Upper lobe of left lung (tissue), 6 donors: Measurements from ENCODE around the gene CEP170. TPM values are rescaled to one million over a fixed set of nuclear protein-coding genes. Genes with fewer than 3 reads are reported as not detected.

Experiments
- ATAC-seq, 2 donors: fragments of 200-7000 bp; cut with Tn5 transposase; one replicate each; pipeline ENCODE4 v1.9.1; 2022; ENCODE audit warnings: mild to moderate bottlenecking in 2 of 2, moderate library complexity in 2 of 2; ENCODE audit not compliant: low FRiP score in 2 of 2
- DNase-seq, 2 donors: peaks; one replicate each; pipeline ENCODE4 v3.0.0-alpha.2; 2019 to 2020
- H3K27ac ChIP-seq, 4 donors: fragments of 200-600 bp; sonication (generic); one replicate each; pipeline ENCODE4 v1.5.1; 2016 to 2019
- H3K27me3 ChIP-seq, 4 donors: fragments of 200-600 bp; sonication (generic); one replicate each; pipeline ENCODE4 v1.5.1; 2017 to 2019
- H3K36me3 ChIP-seq, 4 donors: fragments of 200-600 bp; sonication (generic); one replicate each; pipeline ENCODE4 v1.5.1; 2016 to 2019
- H3K4me1 ChIP-seq, 4 donors: fragments of 200-600 bp; sonication (generic); one replicate each; pipeline ENCODE4 v1.5.1; 2018 to 2019
- H3K4me3 ChIP-seq, 4 donors: fragments of 200-600 bp; sonication (generic); one replicate each; pipeline ENCODE4 v1.5.1; 2017 to 2019; ENCODE audit warnings: mild to moderate bottlenecking in 2 of 4, moderate library complexity in 1 of 4
- H3K9me3 ChIP-seq, 4 donors: fragments of 200-600 bp; sonication (generic); one replicate each; pipeline ENCODE4 v1.5.1; 2018 to 2019
- EP300 ChIP-seq, 4 donors: sonication (generic); formaldehyde crosslinking; IDR thresholded peaks; one replicate each; pipeline ENCODE4 v1.5.1; 2017; ENCODE audit warnings: antibody characterized with exemption in 4 of 4, control low read depth in 2 of 4
- POLR2A ChIP-seq, 4 donors: fragments of 450-650 bp; IDR thresholded peaks; one replicate each; pipeline ENCODE4 v1.5.1; 2016 to 2017; ENCODE audit warnings: antibody characterized with exemption in 4 of 4, mild to moderate bottlenecking in 2 of 4
- POLR2AphosphoS5 ChIP-seq, 2 donors: sonication (generic); formaldehyde crosslinking; IDR thresholded peaks; one replicate each; pipeline ENCODE4 v1.5.1; 2017; ENCODE audit warnings: antibody characterized with exemption in 2 of 2
- WGBS, 2 donors: methylation state at CpG; one replicate each; pipeline ENCODE4 v1.1.5; 2017 to 2018; 5-methylcytosine and 5-hydroxymethylcytosine counted together
- total RNA-seq, 6 donors: library from RNA; depleted of rRNA in 4 of 6; stranded (reverse); fragments of >200 nt in 4 of 6; gene quantifications; one replicate each; pipeline versions ENCODE4 v1.1.0 to v1.2.1, GENCODE V29; 2016 to 2021
- TF ChIP-seq, protein P1 (sequence below), 6 experiments: fragments of 450-650 bp in 4 of 6; fragments of 200-600 bp in 2 of 6; sonication (generic) in 2 of 6; IDR thresholded peaks; one replicate each; pipeline ENCODE4 v1.5.1; 2016 to 2019; ENCODE audit warnings: antibody characterized with exemption in 6 of 6
- donor health status: DM: no; HTN: no; CAD: no; lungs with moderate emphysema.
- donor health status: DM: no; HTN: yes; CAD: no; lungs with severe emphysema.

CEP170 gene
- total RNA-seq, 6 donors from 2014 or later, result 47.6 to 160 (median 88.6) TPM

GRCh38 chr1:243250102-243250501 is 5.0 kb downstream of the CEP170 start:
- no peaks in the 10 kb centered on the region for H3K27me3 ChIP-seq
- ATAC-seq, result no peak
- H3K4me3 ChIP-seq, result no peak overlapping the region
- DNase-seq, result no peak
- 72 to 73% methylated on average over 3 of the region's 3 CpGs for WGBS, 2 donors
- H3K4me1 ChIP-seq, result peaks cover 23 to 44% (median 34%) of the 10 kb centered on the region in 4 donors
- H3K9me3 ChIP-seq, result no peaks in the 10 kb centered on the region
- H3K36me3 ChIP-seq, result no peaks in the 10 kb centered on the region
- H3K27ac ChIP-seq, result no peak overlapping the region
- no peak for TF ChIP-seq POLR2A (IDR thresholded peaks at IDR 0.05)
- TF ChIP-seq POLR2AphosphoS5 (IDR thresholded peaks at IDR 0.05), result no peak
- no peak for TF ChIP-seq EP300 (IDR thresholded peaks at IDR 0.05)
- TF ChIP-seq, protein P1, sequence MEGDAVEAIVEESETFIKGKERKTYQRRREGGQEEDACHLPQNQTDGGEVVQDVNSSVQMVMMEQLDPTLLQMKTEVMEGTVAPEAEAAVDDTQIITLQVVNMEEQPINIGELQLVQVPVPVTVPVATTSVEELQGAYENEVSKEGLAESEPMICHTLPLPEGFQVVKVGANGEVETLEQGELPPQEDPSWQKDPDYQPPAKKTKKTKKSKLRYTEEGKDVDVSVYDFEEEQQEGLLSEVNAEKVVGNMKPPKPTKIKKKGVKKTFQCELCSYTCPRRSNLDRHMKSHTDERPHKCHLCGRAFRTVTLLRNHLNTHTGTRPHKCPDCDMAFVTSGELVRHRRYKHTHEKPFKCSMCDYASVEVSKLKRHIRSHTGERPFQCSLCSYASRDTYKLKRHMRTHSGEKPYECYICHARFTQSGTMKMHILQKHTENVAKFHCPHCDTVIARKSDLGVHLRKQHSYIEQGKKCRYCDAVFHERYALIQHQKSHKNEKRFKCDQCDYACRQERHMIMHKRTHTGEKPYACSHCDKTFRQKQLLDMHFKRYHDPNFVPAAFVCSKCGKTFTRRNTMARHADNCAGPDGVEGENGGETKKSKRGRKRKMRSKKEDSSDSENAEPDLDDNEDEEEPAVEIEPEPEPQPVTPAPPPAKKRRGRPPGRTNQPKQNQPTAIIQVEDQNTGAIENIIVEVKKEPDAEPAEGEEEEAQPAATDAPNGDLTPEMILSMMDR (IDR thresholded peaks at IDR 0.05), result no peak

GRCh38 chr1:243249214-243249613 is 5.9 kb downstream of the CEP170 start:
- no peaks in the 10 kb centered on the region for H3K27me3 ChIP-seq
- WGBS, 2 donors, result 96 to 98% methylated on average over 3 of the region's 3 CpGs
- ATAC-seq (no peak), DNase-seq (no peak)
- peaks cover 25 to 47% (median 36%) of the 10 kb centered on the region in 4 donors for H3K4me1 ChIP-seq
- no peak for TF ChIP-seq EP300 (IDR thresholded peaks at IDR 0.05)
- no peak for TF ChIP-seq POLR2A (IDR thresholded peaks at IDR 0.05)
- no peak for TF ChIP-seq POLR2AphosphoS5 (IDR thresholded peaks at IDR 0.05)
- TF ChIP-seq, protein P1 (IDR thresholded peaks at IDR 0.05), result no peak
- H3K4me3 ChIP-seq, result no peak overlapping the region
- no peak overlapping the region for H3K27ac ChIP-seq
- H3K36me3 ChIP-seq, result no peaks in the 10 kb centered on the region
- H3K9me3 ChIP-seq, result no peaks in the 10 kb centered on the region

- 81 to 97% methylated on average over 3 of the region's 3 CpGs for WGBS, 2 donors
- Histone ChIP-seq H3K4me1 (peaks cover 18 to 40% (median 30%) of the 10 kb centered on the region in 4 donors), H3K4me3 (no peak overlapping the region), H3K36me3 (no peaks in the 10 kb centered on the region), H3K9me3 (no peaks in the 10 kb centered on the region), H3K27me3 (no peaks in the 10 kb centered on the region), H3K27ac (no peak overlapping the region)
- no peak for TF ChIP-seq POLR2A (IDR thresholded peaks at IDR 0.05)
- TF ChIP-seq, protein P1 (IDR thresholded peaks at IDR 0.05), result no peak
- TF ChIP-seq POLR2AphosphoS5 (IDR thresholded peaks at IDR 0.05), result no peak
- TF ChIP-seq EP300 (IDR thresholded peaks at IDR 0.05), result no peak
- no peak for ATAC-seq
- DNase-seq, result no peak
Measured at GRCh38 chr1:243247901-243248300, 7.2 kb downstream of the CEP170 start.

DNA sequence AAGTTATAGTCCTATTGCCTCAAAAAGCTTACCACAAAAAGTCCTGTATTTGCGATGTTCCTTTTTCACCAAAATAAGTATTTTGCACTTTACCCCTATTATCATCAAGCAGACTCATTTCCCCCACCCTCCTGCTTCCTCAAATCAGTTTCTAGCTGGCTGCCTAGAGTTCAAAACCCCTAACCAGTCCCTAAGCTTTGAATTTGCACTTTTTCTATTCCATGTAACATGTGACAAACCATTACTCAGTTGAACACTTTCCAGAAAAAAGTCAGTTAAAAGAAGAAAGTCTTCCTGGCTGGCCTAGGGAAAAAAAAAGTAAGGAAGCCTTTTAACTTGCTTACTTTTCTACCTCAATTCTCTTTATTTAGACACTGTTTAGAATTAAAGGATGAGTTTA is 8.2 kb downstream of the CEP170 start:
- peak overlapping the region in 3 of 4 donors; percentile 3 to 49 (median 5) for H3K27ac ChIP-seq
- no peaks in the 10 kb centered on the region for H3K9me3 ChIP-seq
- no peaks in the 10 kb centered on the region for H3K27me3 ChIP-seq
- ATAC-seq (peak in 1 of 2 donors; percentile 75), DNase-seq (no peak)
- peaks cover 9 to 33% (median 20%) of the 10 kb centered on the region in 4 donors for H3K4me1 ChIP-seq
- no peak overlapping the region for H3K4me3 ChIP-seq
- 75% methylated on average over 1 of the region's 1 CpG for WGBS, 2 donors
- H3K36me3 ChIP-seq, result no peaks in the 10 kb centered on the region
- TF ChIP-seq POLR2A (IDR thresholded peaks at IDR 0.05) (peak in 1 of 4 donors; percentile 27), POLR2AphosphoS5 (IDR thresholded peaks at IDR 0.05) (no peak)

DNA sequence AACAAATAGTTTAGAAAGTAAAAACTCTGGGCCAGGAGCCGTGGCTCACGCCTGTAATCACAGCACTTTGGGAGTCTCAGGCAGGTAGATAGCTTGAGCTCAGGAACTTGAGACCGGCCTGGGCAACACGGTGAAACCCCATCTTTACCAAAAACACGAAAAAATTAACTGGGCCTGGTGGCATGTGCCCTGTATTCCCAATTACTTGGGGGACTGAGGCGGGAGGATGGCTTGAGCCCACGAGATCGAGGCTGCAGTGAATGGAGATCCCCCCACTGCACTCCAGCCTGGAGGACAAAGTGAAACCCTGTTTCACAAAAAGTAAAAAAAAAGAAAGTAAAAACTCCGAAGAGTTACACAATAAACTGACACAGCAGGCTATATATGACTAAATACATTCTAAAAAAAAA is 10.6 kb downstream of the CEP170 start:
- peak overlapping the region in 1 of 4 donors; percentile 27 for H3K27ac ChIP-seq
- H3K4me3 ChIP-seq, result no peak overlapping the region
- H3K4me1 ChIP-seq, result peaks cover 3 to 16% (median 6%) of the 10 kb centered on the region in 4 donors
- no peaks in the 10 kb centered on the region for H3K27me3 ChIP-seq
- no peaks in the 10 kb centered on the region for H3K36me3 ChIP-seq
- WGBS, 2 donors, result 73 to 78% methylated on average over 9 of the region's 9 CpGs
- TF ChIP-seq POLR2AphosphoS5 (IDR thresholded peaks at IDR 0.05), result no peak
- no peak for TF ChIP-seq EP300 (IDR thresholded peaks at IDR 0.05)
- TF ChIP-seq, protein P1 (IDR thresholded peaks at IDR 0.05), result no peak
- TF ChIP-seq POLR2A (IDR thresholded peaks at IDR 0.05), result no peak
- ATAC-seq (no peak), DNase-seq (no peak)
- no peaks in the 10 kb centered on the region for H3K9me3 ChIP-seq
